K562 (cell line): ENCODE results near the gene DEFB108B.
"Not testable (repeated sequence)": the region's sequence is repeated elsewhere in the genome, so short reads cannot be mapped to it uniquely, and the experiment has no call there.

ENCODE experiments used
- CTCF ChIP-seq, 3 experiments: IDR thresholded peaks in 2 of 3; conservative IDR thresholded peaks in 1 of 3; 2 replicates each; pipeline ENCODE4 v1.5.1; 2011 to 2012; ENCODE audit warnings: low read length in 3 of 3, mild to moderate bottlenecking in 3 of 3, control low read depth in 2 of 3, improper control_type of control experiment in 1 of 3, inconsistent platforms in 1 of 3, low read depth in 1 of 3, mixed read lengths in 1 of 3, moderate library complexity in 1 of 3; ENCODE audit not compliant: insufficient read depth in 2 of 3
- PRPF4 ChIP-seq: fragments of 200-400 bp; formaldehyde crosslinking; IDR thresholded peaks from one replicate; pipeline ENCODE4 v1.6.1; 2017; ENCODE audit warnings: low read length, low read depth, mild to moderate bottlenecking; ENCODE audit not compliant: insufficient read depth, poor library complexity, severe bottlenecking
- TEAD4 ChIP-seq, 2 experiments: sonication (generic) in 1 of 2; formaldehyde crosslinking in 1 of 2; IDR thresholded peaks; 2 replicates each; pipeline versions ENCODE4 v1.6.1 to v1.8.0; 2012 to 2022; ENCODE audit warnings: borderline replicate concordance in 1 of 2, inconsistent platforms in 1 of 2, low read length in 1 of 2, mild to moderate bottlenecking in 1 of 2, missing genetic modification reagents in 1 of 2
- TF ChIP-seq, protein P1 (sequence below), 2 experiments: fragments of 450-650 bp; IDR thresholded peaks; 2 replicates each; pipeline ENCODE4 v1.6.1; 2018; ENCODE audit warnings: mild to moderate bottlenecking in 2 of 2, low read depth in 1 of 2; ENCODE audit not compliant: partially characterized antibody in 2 of 2

DNA sequence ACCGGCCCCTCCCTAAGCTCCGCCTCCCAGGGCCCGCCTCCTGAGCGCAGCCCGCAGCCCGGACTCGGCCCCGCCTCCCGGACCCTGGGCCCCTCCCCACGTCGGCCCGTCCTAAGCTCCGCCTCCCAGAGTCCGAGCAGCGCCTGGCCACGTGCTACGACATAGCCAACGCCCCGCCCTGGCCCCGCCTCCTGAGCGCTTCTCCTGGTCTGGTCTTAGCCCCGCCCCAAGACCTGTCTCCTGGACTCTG, 46.2 kb upstream of the DEFB108B start:
- not testable (repeated sequence) for TF ChIP-seq PRPF4; TEAD4 (IDR thresholded peaks at IDR 0.05; ENCODE audit: low read length); TEAD4 (CRISPR knock-in tag; IDR thresholded peaks at IDR 0.05; ENCODE audit: borderline replicate concordance); CTCF (IDR thresholded peaks at IDR 0.05 in 2 of 3, conservative IDR thresholded peaks at IDR 0.05 in 1 of 3; ENCODE audit: insufficient read depth in 2 of 3, low read depth in 1 of 3, low read length in 3 of 3)
- TF ChIP-seq, protein P1, sequence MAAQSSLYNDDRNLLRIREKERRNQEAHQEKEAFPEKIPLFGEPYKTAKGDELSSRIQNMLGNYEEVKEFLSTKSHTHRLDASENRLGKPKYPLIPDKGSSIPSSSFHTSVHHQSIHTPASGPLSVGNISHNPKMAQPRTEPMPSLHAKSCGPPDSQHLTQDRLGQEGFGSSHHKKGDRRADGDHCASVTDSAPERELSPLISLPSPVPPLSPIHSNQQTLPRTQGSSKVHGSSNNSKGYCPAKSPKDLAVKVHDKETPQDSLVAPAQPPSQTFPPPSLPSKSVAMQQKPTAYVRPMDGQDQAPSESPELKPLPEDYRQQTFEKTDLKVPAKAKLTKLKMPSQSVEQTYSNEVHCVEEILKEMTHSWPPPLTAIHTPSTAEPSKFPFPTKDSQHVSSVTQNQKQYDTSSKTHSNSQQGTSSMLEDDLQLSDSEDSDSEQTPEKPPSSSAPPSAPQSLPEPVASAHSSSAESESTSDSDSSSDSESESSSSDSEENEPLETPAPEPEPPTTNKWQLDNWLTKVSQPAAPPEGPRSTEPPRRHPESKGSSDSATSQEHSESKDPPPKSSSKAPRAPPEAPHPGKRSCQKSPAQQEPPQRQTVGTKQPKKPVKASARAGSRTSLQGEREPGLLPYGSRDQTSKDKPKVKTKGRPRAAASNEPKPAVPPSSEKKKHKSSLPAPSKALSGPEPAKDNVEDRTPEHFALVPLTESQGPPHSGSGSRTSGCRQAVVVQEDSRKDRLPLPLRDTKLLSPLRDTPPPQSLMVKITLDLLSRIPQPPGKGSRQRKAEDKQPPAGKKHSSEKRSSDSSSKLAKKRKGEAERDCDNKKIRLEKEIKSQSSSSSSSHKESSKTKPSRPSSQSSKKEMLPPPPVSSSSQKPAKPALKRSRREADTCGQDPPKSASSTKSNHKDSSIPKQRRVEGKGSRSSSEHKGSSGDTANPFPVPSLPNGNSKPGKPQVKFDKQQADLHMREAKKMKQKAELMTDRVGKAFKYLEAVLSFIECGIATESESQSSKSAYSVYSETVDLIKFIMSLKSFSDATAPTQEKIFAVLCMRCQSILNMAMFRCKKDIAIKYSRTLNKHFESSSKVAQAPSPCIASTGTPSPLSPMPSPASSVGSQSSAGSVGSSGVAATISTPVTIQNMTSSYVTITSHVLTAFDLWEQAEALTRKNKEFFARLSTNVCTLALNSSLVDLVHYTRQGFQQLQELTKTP (IDR thresholded peaks at IDR 0.05; ENCODE audit: low read depth in 1 of 2, partially characterized antibody in 2 of 2), result not testable (repeated sequence)
